K562 (cell line): ENCODE measurements around the gene MAP1S. TPM values are rescaled to one million over a fixed set of nuclear protein-coding genes. Genes with fewer than 3 reads are reported as not detected.

Source experiments
- CREM ChIP-seq: IDR thresholded peaks from 2 replicates; pipeline ENCODE4 v1.6.1; 2014; ENCODE audit warnings: antibody characterized with exemption, low read depth
- EGR1 ChIP-seq: fragments of 450-650 bp; conservative IDR thresholded peaks from 2 replicates; pipeline ENCODE4 v1.6.1; 2017; ENCODE audit warnings: mild to moderate bottlenecking
- ETV6 ChIP-seq, 3 experiments: fragments of 150-350 bp in 1 of 3; sonication (generic) in 1 of 3; formaldehyde crosslinking in 1 of 3; IDR thresholded peaks; 2 replicates each; pipeline versions ENCODE4 v1.6.1 to v1.8.0; 2014 to 2022; ENCODE audit warnings: borderline replicate concordance in 2 of 3, low read depth in 2 of 3, antibody characterized with exemption in 1 of 3, low read length in 1 of 3, mild to moderate bottlenecking in 1 of 3, missing genetic modification reagents in 1 of 3
- FOXA3 ChIP-seq, 2 experiments: fragments of 450-650 bp in 1 of 2; sonication (generic) in 1 of 2; formaldehyde crosslinking; IDR thresholded peaks in 1 of 2; conservative IDR thresholded peaks in 1 of 2; 2 replicates each; pipeline versions ENCODE4 v1.4.0 to v1.8.0; 2020 to 2022; ENCODE audit warnings: mild to moderate bottlenecking in 2 of 2, missing genetic modification reagents in 1 of 2
- KAT7 ChIP-seq: sonication (generic); formaldehyde crosslinking; IDR thresholded peaks from 2 replicates; pipeline ENCODE4 v1.8.0; 2022; ENCODE audit warnings: missing genetic modification reagents, mild to moderate bottlenecking, borderline replicate concordance
- ZNF263 ChIP-seq: sonication (generic); formaldehyde crosslinking; IDR thresholded peaks from 2 replicates; pipeline ENCODE4 v1.8.0; 2022; ENCODE audit warnings: mild to moderate bottlenecking, missing genetic modification reagents, borderline replicate concordance
- polyA plus RNA-seq, 8 experiments: library from polyadenylated mRNA; depleted of rRNA in 4 of 8; stranded (reverse) in 5 of 8; unstranded in 3 of 8; fragments of >200 nt; fragmentation: Nextera tagmentation in 2 of 8; fragmentation: Illumina TruSeq in 1 of 8; extraction: Ambion mirVana in 2 of 8; extraction: Trizol in 1 of 8; gene quantifications; 2 replicates each; pipeline versions ENCODE4 v1.2.1 to v1.2.3, GENCODE V29; 2011 to 2014; ENCODE audit warnings: inconsistent platforms in 1 of 8, missing spikeins in 1 of 8
- total RNA-seq, 7 experiments: library from RNA; depleted of rRNA in 6 of 7; stranded (reverse); fragments of >200 nt in 6 of 7; fragmentation: Illumina TruSeq in 2 of 7; extraction: Trizol in 2 of 7; gene quantifications; 2 replicates each; pipeline versions ENCODE4 v1.2.1 to v1.2.3, GENCODE V29; 2011 to 2021; ENCODE audit warnings: low replicate concordance in 1 of 7
- TF ChIP-seq, protein P1 (sequence below): sonication (generic); formaldehyde crosslinking; IDR thresholded peaks from 2 replicates; pipeline ENCODE4 v1.8.0; 2022; ENCODE audit warnings: missing genetic modification reagents, mild to moderate bottlenecking, moderate library complexity, borderline replicate concordance
- TF ChIP-seq, protein P2 (sequence below): fragments of 250-450 bp; sonication (Bioruptor Pico); IDR thresholded peaks from 2 replicates; pipeline ENCODE4 v1.4.0; 2020
- TF ChIP-seq, protein P3 (sequence below): fragments of 250-450 bp; sonication (Bioruptor Pico); IDR thresholded peaks from 2 replicates; pipeline ENCODE4 v1.8.0; 2022; ENCODE audit warnings: moderate library complexity, mild to moderate bottlenecking, inconsistent platforms
- TF ChIP-seq, protein P4 (sequence below): fragments of 250-450 bp; sonication (Bioruptor Pico); IDR thresholded peaks from 2 replicates; pipeline ENCODE4 v1.4.0; 2020; ENCODE audit warnings: mild to moderate bottlenecking, moderate library complexity
- TF ChIP-seq, protein P5 (sequence below): IDR thresholded peaks from 2 replicates; pipeline ENCODE4 v1.6.1; 2016; ENCODE audit warnings: missing genetic modification characterization, missing compliant biosample characterization

Gene MAP1S
- total and polyA plus RNA-seq, 9 of the 15 experiments (the other 6 are each of a cell fraction or from before 2014, with no cell fraction given), result 2.0 to 81.0 (median 9.5) TPM

DNA sequence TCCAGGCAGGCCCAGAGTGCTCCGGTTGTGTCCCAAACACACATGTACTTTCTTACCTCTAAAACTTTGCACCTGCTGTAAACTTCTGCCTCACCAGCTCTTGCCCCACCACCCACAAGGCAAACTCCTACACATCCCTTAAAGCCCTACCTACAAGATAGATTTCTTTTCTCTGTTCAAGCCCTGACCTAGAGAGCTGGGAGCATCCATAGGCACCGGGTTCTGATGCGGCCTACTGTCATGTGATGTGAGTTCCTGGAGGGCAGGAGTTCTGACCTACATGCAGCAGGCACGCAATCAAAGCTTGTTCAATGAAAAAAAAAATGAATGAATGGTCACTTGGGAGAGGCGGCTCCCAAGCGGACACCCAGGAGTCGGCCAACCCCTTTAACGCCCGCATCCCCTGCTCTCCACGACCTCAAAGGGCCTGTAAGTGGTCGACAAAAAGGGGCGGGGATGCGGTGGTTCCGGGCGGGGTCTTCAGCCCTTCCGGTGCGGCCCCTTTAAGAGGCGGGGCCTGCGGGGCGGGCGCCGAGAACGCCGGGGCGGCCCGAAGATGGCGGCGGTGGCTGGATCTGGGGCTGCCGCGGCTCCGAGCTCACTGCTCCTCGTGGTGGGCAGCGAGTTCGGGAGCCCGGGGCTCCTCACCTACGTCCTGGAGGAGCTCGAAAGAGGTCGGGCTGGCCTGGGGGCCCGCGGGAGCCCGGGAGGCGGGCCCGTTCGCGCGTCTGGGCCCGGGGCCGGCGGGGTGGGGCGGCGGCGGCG lies at the start of gene MAP1S (continued):
- TF ChIP-seq, protein P1, sequence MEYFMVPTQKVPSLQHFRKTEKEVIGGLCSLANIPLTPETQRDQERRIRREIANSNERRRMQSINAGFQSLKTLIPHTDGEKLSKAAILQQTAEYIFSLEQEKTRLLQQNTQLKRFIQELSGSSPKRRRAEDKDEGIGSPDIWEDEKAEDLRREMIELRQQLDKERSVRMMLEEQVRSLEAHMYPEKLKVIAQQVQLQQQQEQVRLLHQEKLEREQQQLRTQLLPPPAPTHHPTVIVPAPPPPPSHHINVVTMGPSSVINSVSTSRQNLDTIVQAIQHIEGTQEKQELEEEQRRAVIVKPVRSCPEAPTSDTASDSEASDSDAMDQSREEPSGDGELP, result peak; percentile 13; the same call in 1 of the 2 replicates
- TF ChIP-seq FOXA3 (CRISPR knock-in tag; conservative IDR thresholded peaks at IDR 0.05 in 1 of 2, IDR thresholded peaks at IDR 0.05 in 1 of 2) (no peak), ZNF263 (no peak), KAT7 (CRISPR knock-in tag) (no peak), ETV6 (IDR thresholded peaks at IDR 0.05; ENCODE audit: borderline replicate concordance in 1 of 2, low read depth in 2 of 2, low read length in 1 of 2) (no peak), ETV6 (CRISPR knock-in tag; IDR thresholded peaks at IDR 0.05; ENCODE audit: borderline replicate concordance) (no peak), CREM (no peak), EGR1 (no peak)
- TF ChIP-seq, protein P2, sequence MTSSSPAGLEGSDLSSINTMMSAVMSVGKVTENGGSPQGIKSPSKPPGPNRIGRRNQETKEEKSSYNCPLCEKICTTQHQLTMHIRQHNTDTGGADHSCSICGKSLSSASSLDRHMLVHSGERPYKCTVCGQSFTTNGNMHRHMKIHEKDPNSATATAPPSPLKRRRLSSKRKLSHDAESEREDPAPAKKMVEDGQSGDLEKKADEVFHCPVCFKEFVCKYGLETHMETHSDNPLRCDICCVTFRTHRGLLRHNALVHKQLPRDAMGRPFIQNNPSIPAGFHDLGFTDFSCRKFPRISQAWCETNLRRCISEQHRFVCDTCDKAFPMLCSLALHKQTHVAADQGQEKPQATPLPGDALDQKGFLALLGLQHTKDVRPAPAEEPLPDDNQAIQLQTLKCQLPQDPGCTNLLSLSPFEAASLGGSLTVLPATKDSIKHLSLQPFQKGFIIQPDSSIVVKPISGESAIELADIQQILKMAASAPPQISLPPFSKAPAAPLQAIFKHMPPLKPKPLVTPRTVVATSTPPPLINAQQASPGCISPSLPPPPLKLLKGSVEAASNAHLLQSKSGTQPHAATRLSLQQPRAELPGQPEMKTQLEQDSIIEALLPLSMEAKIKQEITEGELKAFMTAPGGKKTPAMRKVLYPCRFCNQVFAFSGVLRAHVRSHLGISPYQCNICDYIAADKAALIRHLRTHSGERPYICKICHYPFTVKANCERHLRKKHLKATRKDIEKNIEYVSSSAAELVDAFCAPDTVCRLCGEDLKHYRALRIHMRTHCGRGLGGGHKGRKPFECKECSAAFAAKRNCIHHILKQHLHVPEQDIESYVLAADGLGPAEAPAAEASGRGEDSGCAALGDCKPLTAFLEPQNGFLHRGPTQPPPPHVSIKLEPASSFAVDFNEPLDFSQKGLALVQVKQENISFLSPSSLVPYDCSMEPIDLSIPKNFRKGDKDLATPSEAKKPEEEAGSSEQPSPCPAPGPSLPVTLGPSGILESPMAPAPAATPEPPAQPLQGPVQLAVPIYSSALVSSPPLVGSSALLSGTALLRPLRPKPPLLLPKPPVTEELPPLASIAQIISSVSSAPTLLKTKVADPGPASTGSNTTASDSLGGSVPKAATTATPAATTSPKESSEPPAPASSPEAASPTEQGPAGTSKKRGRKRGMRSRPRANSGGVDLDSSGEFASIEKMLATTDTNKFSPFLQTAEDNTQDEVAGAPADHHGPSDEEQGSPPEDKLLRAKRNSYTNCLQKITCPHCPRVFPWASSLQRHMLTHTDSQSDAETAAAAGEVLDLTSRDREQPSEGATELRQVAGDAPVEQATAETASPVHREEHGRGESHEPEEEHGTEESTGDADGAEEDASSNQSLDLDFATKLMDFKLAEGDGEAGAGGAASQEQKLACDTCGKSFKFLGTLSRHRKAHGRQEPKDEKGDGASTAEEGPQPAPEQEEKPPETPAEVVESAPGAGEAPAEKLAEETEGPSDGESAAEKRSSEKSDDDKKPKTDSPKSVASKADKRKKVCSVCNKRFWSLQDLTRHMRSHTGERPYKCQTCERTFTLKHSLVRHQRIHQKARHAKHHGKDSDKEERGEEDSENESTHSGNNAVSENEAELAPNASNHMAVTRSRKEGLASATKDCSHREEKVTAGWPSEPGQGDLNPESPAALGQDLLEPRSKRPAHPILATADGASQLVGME (CRISPR knock-in tag), result no peak
- TF ChIP-seq, protein P3, sequence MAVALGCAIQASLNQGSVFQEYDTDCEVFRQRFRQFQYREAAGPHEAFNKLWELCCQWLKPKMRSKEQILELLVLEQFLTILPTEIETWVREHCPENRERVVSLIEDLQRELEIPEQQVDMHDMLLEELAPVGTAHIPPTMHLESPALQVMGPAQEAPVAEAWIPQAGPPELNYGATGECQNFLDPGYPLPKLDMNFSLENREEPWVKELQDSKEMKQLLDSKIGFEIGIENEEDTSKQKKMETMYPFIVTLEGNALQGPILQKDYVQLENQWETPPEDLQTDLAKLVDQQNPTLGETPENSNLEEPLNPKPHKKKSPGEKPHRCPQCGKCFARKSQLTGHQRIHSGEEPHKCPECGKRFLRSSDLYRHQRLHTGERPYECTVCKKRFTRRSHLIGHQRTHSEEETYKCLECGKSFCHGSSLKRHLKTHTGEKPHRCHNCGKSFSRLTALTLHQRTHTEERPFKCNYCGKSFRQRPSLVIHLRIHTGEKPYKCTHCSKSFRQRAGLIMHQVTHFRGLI, result no peak
- TF ChIP-seq, protein P4, sequence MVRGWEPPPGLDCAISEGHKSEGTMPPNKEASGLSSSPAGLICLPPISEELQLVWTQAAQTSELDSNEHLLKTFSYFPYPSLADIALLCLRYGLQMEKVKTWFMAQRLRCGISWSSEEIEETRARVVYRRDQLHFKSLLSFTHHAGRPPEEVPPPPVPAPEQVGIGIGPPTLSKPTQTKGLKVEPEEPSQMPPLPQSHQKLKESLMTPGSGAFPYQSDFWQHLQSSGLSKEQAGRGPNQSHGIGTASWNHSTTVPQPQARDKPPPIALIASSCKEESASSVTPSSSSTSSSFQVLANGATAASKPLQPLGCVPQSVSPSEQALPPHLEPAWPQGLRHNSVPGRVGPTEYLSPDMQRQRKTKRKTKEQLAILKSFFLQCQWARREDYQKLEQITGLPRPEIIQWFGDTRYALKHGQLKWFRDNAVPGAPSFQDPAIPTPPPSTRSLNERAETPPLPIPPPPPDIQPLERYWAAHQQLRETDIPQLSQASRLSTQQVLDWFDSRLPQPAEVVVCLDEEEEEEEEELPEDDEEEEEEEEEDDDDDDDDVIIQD (CRISPR knock-in tag), result no peak
- TF ChIP-seq, protein P5, sequence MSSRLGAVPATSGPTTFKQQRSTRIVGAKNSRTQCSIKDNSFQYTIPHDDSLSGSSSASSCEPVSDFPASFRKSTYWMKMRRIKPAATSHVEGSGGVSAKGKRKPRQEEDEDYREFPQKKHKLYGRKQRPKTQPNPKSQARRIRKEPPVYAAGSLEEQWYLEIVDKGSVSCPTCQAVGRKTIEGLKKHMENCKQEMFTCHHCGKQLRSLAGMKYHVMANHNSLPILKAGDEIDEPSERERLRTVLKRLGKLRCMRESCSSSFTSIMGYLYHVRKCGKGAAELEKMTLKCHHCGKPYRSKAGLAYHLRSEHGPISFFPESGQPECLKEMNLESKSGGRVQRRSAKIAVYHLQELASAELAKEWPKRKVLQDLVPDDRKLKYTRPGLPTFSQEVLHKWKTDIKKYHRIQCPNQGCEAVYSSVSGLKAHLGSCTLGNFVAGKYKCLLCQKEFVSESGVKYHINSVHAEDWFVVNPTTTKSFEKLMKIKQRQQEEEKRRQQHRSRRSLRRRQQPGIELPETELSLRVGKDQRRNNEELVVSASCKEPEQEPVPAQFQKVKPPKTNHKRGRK (tag), result no peak
